ENCODE results near the gene ARF3. TPM values are rescaled to one million over a fixed set of nuclear protein-coding genes. Genes with fewer than 3 reads are reported as not detected.

Gene ARF3
- total and polyA plus RNA-seq, 9 donors = 19.9 to 63.3 (median 51.2) TPM

GRCh38 chr12:48903982-48904411 is 53.3 kb downstream of the ARF3 start:
- peaks cover 8% of the 10 kb centered on the region for H3K4me1 ChIP-seq (ENCODE audit: control insufficient read depth, insufficient read depth, low read length)
- no peaks in the 10 kb centered on the region for H3K36me3 ChIP-seq (ENCODE audit: control insufficient read depth, insufficient read depth, low read length)
- under 1% methylated on average over 14 of the region's 19 CpGs for WGBS (ENCODE audit: insufficient coverage)
- H3K27me3 ChIP-seq (ENCODE audit: control insufficient read depth, insufficient read depth, low read length) = no peaks in the 10 kb centered on the region
- H3K4me3 ChIP-seq (ENCODE audit: low read length) = peak overlapping the region; percentile 53
- H3K9me3 ChIP-seq (replicated peaks; ENCODE audit: control insufficient read depth, low read depth, low read length) = no peaks in the 10 kb centered on the region
- DNase-seq = peak; percentile 94
- H3K27ac ChIP-seq (ENCODE audit: low read length) = no peak overlapping the region

- Histone ChIP-seq H3K27me3 (ENCODE audit: control insufficient read depth, insufficient read depth, low read length) (no peaks in the 10 kb centered on the region), H3K27ac (ENCODE audit: low read length) (no peak overlapping the region), H3K4me1 (ENCODE audit: control insufficient read depth, insufficient read depth, low read length) (peaks cover 8% of the 10 kb centered on the region), H3K4me3 (ENCODE audit: low read length) (no peak overlapping the region), H3K9me3 (replicated peaks; ENCODE audit: control insufficient read depth, low read depth, low read length) (no peaks in the 10 kb centered on the region), H3K36me3 (ENCODE audit: control insufficient read depth, insufficient read depth, low read length) (no peaks in the 10 kb centered on the region)
- peak; percentile 25 for DNase-seq
- 78% methylated on average over 14 of the region's 20 CpGs for WGBS (ENCODE audit: insufficient coverage)
Observed at GRCh38 chr12:48903363-48903981, 53.8 kb downstream of the ARF3 start.

- Histone ChIP-seq H3K27ac (ENCODE audit: low read length) (no peak overlapping the region), H3K36me3 (ENCODE audit: control insufficient read depth, insufficient read depth, low read length) (no peaks in the 10 kb centered on the region), H3K4me1 (ENCODE audit: control insufficient read depth, insufficient read depth, low read length) (peaks cover 8% of the 10 kb centered on the region), H3K4me3 (ENCODE audit: low read length) (no peak overlapping the region), H3K9me3 (replicated peaks; ENCODE audit: control insufficient read depth, low read depth, low read length) (no peaks in the 10 kb centered on the region), H3K27me3 (ENCODE audit: control insufficient read depth, insufficient read depth, low read length) (no peaks in the 10 kb centered on the region)
- DNase-seq = no peak
- 80% methylated on average over 1 of the region's 2 CpGs for WGBS (ENCODE audit: insufficient coverage)
Observed at GRCh38 chr12:48901278-48901677, 56.0 kb downstream of the ARF3 start.

DNA sequence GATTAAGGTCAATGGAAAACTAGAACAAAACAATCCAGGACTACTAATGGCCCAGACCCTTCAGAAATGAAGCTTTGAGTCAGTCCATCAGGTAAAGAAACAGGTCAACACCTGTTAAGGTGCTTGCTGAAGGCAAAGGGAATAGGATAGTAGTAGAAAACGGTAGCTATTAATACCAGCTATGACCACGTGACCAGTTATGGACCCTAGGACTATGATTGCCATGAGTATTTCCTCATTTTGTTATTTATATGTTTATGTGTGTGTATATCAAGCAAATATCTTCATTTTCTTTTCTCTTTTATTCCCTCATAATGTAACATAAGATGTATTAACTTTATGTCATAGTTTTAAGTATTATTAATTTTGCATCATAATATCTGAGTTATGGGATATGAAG is 57.6 kb downstream of the ARF3 start:
- WGBS (ENCODE audit: insufficient coverage) = no CpG with 5 or more reads among the region's 2 CpGs
- H3K4me3 ChIP-seq (ENCODE audit: low read length) = no peak overlapping the region
- no peaks in the 10 kb centered on the region for H3K36me3 ChIP-seq (ENCODE audit: control insufficient read depth, insufficient read depth, low read length)
- peaks cover 7% of the 10 kb centered on the region for H3K4me1 ChIP-seq (ENCODE audit: control insufficient read depth, insufficient read depth, low read length)
- no peaks in the 10 kb centered on the region for H3K9me3 ChIP-seq (replicated peaks; ENCODE audit: control insufficient read depth, low read depth, low read length)
- no peaks in the 10 kb centered on the region for H3K27me3 ChIP-seq (ENCODE audit: control insufficient read depth, insufficient read depth, low read length)
- H3K27ac ChIP-seq (ENCODE audit: low read length) = no peak overlapping the region
- DNase-seq = no peak

DNA sequence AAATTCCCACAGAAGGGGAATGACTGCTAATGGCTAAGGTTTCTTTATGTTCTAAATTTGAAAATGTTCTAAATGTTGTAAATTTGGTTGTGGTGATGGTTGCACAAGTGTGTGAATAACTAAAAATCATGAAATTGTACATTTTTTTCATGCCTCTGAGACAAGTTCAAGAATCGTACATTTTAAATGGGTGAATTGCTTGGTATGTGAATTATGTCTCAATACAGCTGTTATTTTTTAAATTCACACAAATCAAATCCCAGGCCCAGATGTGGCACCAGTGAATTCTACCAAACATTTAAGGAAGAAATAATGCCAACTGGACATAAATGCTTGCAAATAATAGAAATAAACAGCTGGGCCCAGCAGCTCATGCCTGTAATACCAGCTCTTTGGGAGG is 63.0 kb downstream of the ARF3 start:
- no peaks in the 10 kb centered on the region for H3K36me3 ChIP-seq (ENCODE audit: control insufficient read depth, insufficient read depth, low read length)
- peaks cover 8% of the 10 kb centered on the region for H3K27me3 ChIP-seq (ENCODE audit: control insufficient read depth, insufficient read depth, low read length)
- H3K4me3 ChIP-seq (ENCODE audit: low read length) = no peak overlapping the region
- DNase-seq = no peak
- H3K9me3 ChIP-seq (replicated peaks; ENCODE audit: control insufficient read depth, low read depth, low read length) = no peaks in the 10 kb centered on the region
- no peak overlapping the region for H3K27ac ChIP-seq (ENCODE audit: low read length)
- no CpG with 5 or more reads among the region's 1 CpG for WGBS (ENCODE audit: insufficient coverage)
- H3K4me1 ChIP-seq (ENCODE audit: control insufficient read depth, insufficient read depth, low read length) = peaks cover 10% of the 10 kb centered on the region

- peak; percentile 87 for DNase-seq
- peaks cover 8% of the 10 kb centered on the region for H3K27me3 ChIP-seq (ENCODE audit: control insufficient read depth, insufficient read depth, low read length)
- H3K4me3 ChIP-seq (ENCODE audit: low read length) = peak overlapping the region; percentile 28
- no peaks in the 10 kb centered on the region for H3K36me3 ChIP-seq (ENCODE audit: control insufficient read depth, insufficient read depth, low read length)
- no peak overlapping the region for H3K27ac ChIP-seq (ENCODE audit: low read length)
- H3K4me1 ChIP-seq (ENCODE audit: control insufficient read depth, insufficient read depth, low read length) = peaks cover 10% of the 10 kb centered on the region
- H3K9me3 ChIP-seq (replicated peaks; ENCODE audit: control insufficient read depth, low read depth, low read length) = no peaks in the 10 kb centered on the region
- WGBS (ENCODE audit: insufficient coverage) = 6% methylated on average over 24 of the region's 37 CpGs
Observed at GRCh38 chr12:48890657-48891418, 66.4 kb downstream of the ARF3 start.

GRCh38 chr12:48889679-48890078 is 67.6 kb downstream of the ARF3 start:
- Histone ChIP-seq H3K4me1 (ENCODE audit: control insufficient read depth, insufficient read depth, low read length) (peaks cover 10% of the 10 kb centered on the region), H3K9me3 (replicated peaks; ENCODE audit: control insufficient read depth, low read depth, low read length) (no peaks in the 10 kb centered on the region), H3K4me3 (ENCODE audit: low read length) (no peak overlapping the region), H3K27ac (ENCODE audit: low read length) (no peak overlapping the region), H3K27me3 (ENCODE audit: control insufficient read depth, insufficient read depth, low read length) (peaks cover 8% of the 10 kb centered on the region), H3K36me3 (ENCODE audit: control insufficient read depth, insufficient read depth, low read length) (no peaks in the 10 kb centered on the region)
- DNase-seq = no peak
- WGBS (ENCODE audit: insufficient coverage) = 79% methylated on average over 3 of the region's 3 CpGs

Other genes starting within 250 kb of the ARF3 start
- gene CCNT1, start 240.8 kb downstream of the ARF3 start, total RNA-seq = 19.2 TPM
- gene CCNT1, start 240.8 kb downstream of the ARF3 start, polyA plus RNA-seq (ENCODE audit: insufficient read depth in 1 of 8, insufficient read length in 8 of 8, low replicate concordance in 1 of 8) = 10 to 100 TPM; 13.3 to 19.6 (median 16.1) TPM
- gene ADCY6, start 168.4 kb downstream of the ARF3 start, total RNA-seq = 25.6 TPM
- 10 to 100 TPM; 30.3 to 46.0 (median 38.3) TPM for gene ADCY6, start 168.4 kb downstream of the ARF3 start, polyA plus RNA-seq (ENCODE audit: insufficient read depth in 1 of 8, insufficient read length in 8 of 8, low replicate concordance in 1 of 8)
- gene CACNB3, start 139.0 kb downstream of the ARF3 start, total RNA-seq = 10.6 TPM
- gene CACNB3, start 139.0 kb downstream of the ARF3 start, polyA plus RNA-seq (ENCODE audit: insufficient read depth in 1 of 8, insufficient read length in 8 of 8, low replicate concordance in 1 of 8) = 10 to 100 TPM; 15.2 to 30.8 (median 20.2) TPM
- gene DDX23, start 105.3 kb downstream of the ARF3 start, total RNA-seq = 58.8 TPM
- gene DDX23, start 105.3 kb downstream of the ARF3 start, polyA plus RNA-seq (ENCODE audit: insufficient read depth in 1 of 8, insufficient read length in 8 of 8, low replicate concordance in 1 of 8) = 10 to 100 TPM; 52.9 to 75.1 (median 65.1) TPM
- gene RND1, start 91.6 kb downstream of the ARF3 start, total RNA-seq = 0.22 TPM
- under 1 TPM; 0.23 to 0.74 (median 0.54) TPM for gene RND1, start 91.6 kb downstream of the ARF3 start, polyA plus RNA-seq (ENCODE audit: insufficient read depth in 1 of 8, insufficient read length in 8 of 8, low replicate concordance in 1 of 8)
- gene FKBP11, start 32.0 kb downstream of the ARF3 start, total RNA-seq = 18.6 TPM
- gene FKBP11, start 32.0 kb downstream of the ARF3 start, polyA plus RNA-seq (ENCODE audit: insufficient read depth in 1 of 8, insufficient read length in 8 of 8, low replicate concordance in 1 of 8) = 10 to 100 TPM; 18.3 to 37.3 (median 24.8) TPM
- gene WNT10B, start 14.2 kb upstream of the ARF3 start, total RNA-seq = 1.1 TPM
- 1 to 10 TPM in 7 of 8 donors, under 1 TPM in 1; 0.45 to 3.5 (median 1.2) TPM for gene WNT10B, start 14.2 kb upstream of the ARF3 start, polyA plus RNA-seq (ENCODE audit: insufficient read depth in 1 of 8, insufficient read length in 8 of 8, low replicate concordance in 1 of 8)
- not detected for gene WNT1, start 20.8 kb upstream of the ARF3 start, total RNA-seq
- gene WNT1, start 20.8 kb upstream of the ARF3 start, polyA plus RNA-seq (ENCODE audit: insufficient read depth in 1 of 8, insufficient read length in 8 of 8, low replicate concordance in 1 of 8) = under 1 TPM in 5 of 8 donors, not detected in 3; 0.14 to 0.21 (median 0.17) TPM
- gene DDN, start 41.9 kb upstream of the ARF3 start, total RNA-seq = 19.2 TPM
- gene DDN, start 41.9 kb upstream of the ARF3 start, polyA plus RNA-seq (ENCODE audit: insufficient read depth in 1 of 8, insufficient read length in 8 of 8, low replicate concordance in 1 of 8) = 10 to 100 TPM; 10.2 to 30.4 (median 14.2) TPM
- gene PRKAG1, start 61.3 kb upstream of the ARF3 start, total RNA-seq = 60.3 TPM
- gene PRKAG1, start 61.3 kb upstream of the ARF3 start, polyA plus RNA-seq (ENCODE audit: insufficient read depth in 1 of 8, insufficient read length in 8 of 8, low replicate concordance in 1 of 8) = 10 to 100 TPM; 53.8 to 72.0 (median 61.0) TPM
- 25.6 TPM for gene KMT2D, start 103.3 kb upstream of the ARF3 start, total RNA-seq
- 10 to 100 TPM; 31.2 to 58.0 (median 47.0) TPM for gene KMT2D, start 103.3 kb upstream of the ARF3 start, polyA plus RNA-seq (ENCODE audit: insufficient read depth in 1 of 8, insufficient read length in 8 of 8, low replicate concordance in 1 of 8)
- gene RHEBL1, start 112.5 kb upstream of the ARF3 start, total RNA-seq = 1.2 TPM
- gene RHEBL1, start 112.5 kb upstream of the ARF3 start, polyA plus RNA-seq (ENCODE audit: insufficient read depth in 1 of 8, insufficient read length in 8 of 8, low replicate concordance in 1 of 8) = 1 to 10 TPM; 1.5 to 3.4 (median 1.9) TPM
- gene DHH, start 137.3 kb upstream of the ARF3 start, total RNA-seq = 1.1 TPM
- gene DHH, start 137.3 kb upstream of the ARF3 start, polyA plus RNA-seq (ENCODE audit: insufficient read depth in 1 of 8, insufficient read length in 8 of 8, low replicate concordance in 1 of 8) = 1 to 10 TPM in 5 of 8 donors, under 1 TPM in 3; 0.42 to 3.4 (median 1.2) TPM
- 30.2 TPM for gene LMBR1L, start 153.4 kb upstream of the ARF3 start, total RNA-seq
- gene LMBR1L, start 153.4 kb upstream of the ARF3 start, polyA plus RNA-seq (ENCODE audit: insufficient read depth in 1 of 8, insufficient read length in 8 of 8, low replicate concordance in 1 of 8) = 10 to 100 TPM; 33.6 to 53.1 (median 39.9) TPM
- gene TUBA1B, start 173.9 kb upstream of the ARF3 start, total RNA-seq = 884 TPM
- 1,000 to 10,000 TPM in 7 of 8 donors, 100 to 1,000 TPM in 1; 792 to 1,222 (median 1,110) TPM for gene TUBA1B, start 173.9 kb upstream of the ARF3 start, polyA plus RNA-seq (ENCODE audit: insufficient read depth in 1 of 8, insufficient read length in 8 of 8, low replicate concordance in 1 of 8)
- 679 TPM for gene TUBA1A, start 231.6 kb upstream of the ARF3 start, total RNA-seq
- 100 to 1,000 TPM; 717 to 946 (median 807) TPM for gene TUBA1A, start 231.6 kb upstream of the ARF3 start, polyA plus RNA-seq (ENCODE audit: insufficient read depth in 1 of 8, insufficient read length in 8 of 8, low replicate concordance in 1 of 8)

All from muscle of leg (tissue), 11 donors.